Smooth muscle cell (in vitro differentiated cells): Measurements from ENCODE around the gene SNX8. TPM values are rescaled to one million over a fixed set of nuclear protein-coding genes. Genes with fewer than 3 reads are reported as not detected.

Experiments
- DNase-seq: peaks from one replicate; lab custom pipeline; 2025; ENCODE audit not compliant: unreplicated experiment; lab: John Stamatoyannopoulos, UW
- H2AFZ ChIP-seq: fragments of 200-600 bp; sonication (generic); 2 replicates; pipeline ENCODE4 v1.6.0; 2016; ENCODE audit warnings: antibody characterized with exemption, low read depth, mild to moderate bottlenecking
- H3F3A ChIP-seq: fragments of 200-600 bp; sonication (generic); 2 replicates; pipeline ENCODE4 v1.6.0; 2017; ENCODE audit warnings: antibody characterized with exemption, low read depth
- H3K27ac ChIP-seq: fragments of 200-600 bp; sonication (generic); 2 replicates; pipeline ENCODE4 v1.5.1; 2016; ENCODE audit warnings: low read depth, mild to moderate bottlenecking
- H3K27me3 ChIP-seq: fragments of 200-600 bp; sonication (generic); 2 replicates; pipeline ENCODE4 v1.6.1; 2016; ENCODE audit warnings: low read depth, mild to moderate bottlenecking
- H3K36me3 ChIP-seq: fragments of 200-600 bp; sonication (generic); 2 replicates; pipeline ENCODE4 v1.5.1; 2016; ENCODE audit warnings: low read depth
- H3K4me1 ChIP-seq: fragments of 200-600 bp; sonication (generic); 2 replicates; pipeline ENCODE4 v1.5.1; 2016; ENCODE audit warnings: low read depth
- H3K4me2 ChIP-seq: fragments of 200-600 bp; sonication (generic); 2 replicates; pipeline ENCODE4 v1.6.0; 2016; ENCODE audit warnings: mild to moderate bottlenecking
- H3K4me3 ChIP-seq: fragments of 200-600 bp; sonication (generic); 2 replicates; pipeline ENCODE4 v1.5.1; 2016; ENCODE audit warnings: mild to moderate bottlenecking
- H3K79me2 ChIP-seq: fragments of 200-600 bp; sonication (generic); 2 replicates; pipeline ENCODE4 v1.6.0; 2016; ENCODE audit warnings: low read depth, mild to moderate bottlenecking
- H3K9ac ChIP-seq: fragments of 200-600 bp; sonication (generic); 2 replicates; pipeline ENCODE4 v1.6.0; 2016; ENCODE audit warnings: low read depth
- H3K9me3 ChIP-seq: fragments of 200-600 bp; sonication (generic); replicated peaks from 2 replicates; pipeline ENCODE4 v1.5.1; 2016; ENCODE audit warnings: low read depth
- H4K20me1 ChIP-seq: fragments of 200-600 bp; sonication (generic); 2 replicates; pipeline ENCODE4 v1.6.0; 2016; ENCODE audit warnings: low read depth
- WGBS: methylation state at CpG from one replicate; pipeline ENCODE4 v1.1.7; 2016; ENCODE audit warnings: low lambda C conversion rate; 5-methylcytosine and 5-hydroxymethylcytosine counted together
- polyA plus RNA-seq: library from polyadenylated mRNA; unstranded; fragments of >200 nt; fragmentation: Nextera tagmentation; extraction: Ambion mirVana; gene quantifications from 2 replicates; pipeline ENCODE4 v1.2.1, GENCODE V29; 2016
- total RNA-seq: library from RNA; depleted of rRNA; stranded (reverse); fragments of >200 nt; gene quantifications from 2 replicates; pipeline ENCODE4 v1.2.3, GENCODE V29; 2014
- TF ChIP-seq, protein P1 (sequence below): fragments of 200-600 bp; sonication (generic); IDR thresholded peaks from 2 replicates; pipeline ENCODE4 v1.5.1; 2017; ENCODE audit warnings: borderline replicate concordance, mild to moderate bottlenecking, antibody characterized with exemption; ENCODE audit not compliant: insufficient read depth, poor library complexity, severe bottlenecking

SNX8 gene
- total and polyA plus RNA-seq, 2 experiments from 2014 or later = 46.9 to 49.9 TPM

DNA sequence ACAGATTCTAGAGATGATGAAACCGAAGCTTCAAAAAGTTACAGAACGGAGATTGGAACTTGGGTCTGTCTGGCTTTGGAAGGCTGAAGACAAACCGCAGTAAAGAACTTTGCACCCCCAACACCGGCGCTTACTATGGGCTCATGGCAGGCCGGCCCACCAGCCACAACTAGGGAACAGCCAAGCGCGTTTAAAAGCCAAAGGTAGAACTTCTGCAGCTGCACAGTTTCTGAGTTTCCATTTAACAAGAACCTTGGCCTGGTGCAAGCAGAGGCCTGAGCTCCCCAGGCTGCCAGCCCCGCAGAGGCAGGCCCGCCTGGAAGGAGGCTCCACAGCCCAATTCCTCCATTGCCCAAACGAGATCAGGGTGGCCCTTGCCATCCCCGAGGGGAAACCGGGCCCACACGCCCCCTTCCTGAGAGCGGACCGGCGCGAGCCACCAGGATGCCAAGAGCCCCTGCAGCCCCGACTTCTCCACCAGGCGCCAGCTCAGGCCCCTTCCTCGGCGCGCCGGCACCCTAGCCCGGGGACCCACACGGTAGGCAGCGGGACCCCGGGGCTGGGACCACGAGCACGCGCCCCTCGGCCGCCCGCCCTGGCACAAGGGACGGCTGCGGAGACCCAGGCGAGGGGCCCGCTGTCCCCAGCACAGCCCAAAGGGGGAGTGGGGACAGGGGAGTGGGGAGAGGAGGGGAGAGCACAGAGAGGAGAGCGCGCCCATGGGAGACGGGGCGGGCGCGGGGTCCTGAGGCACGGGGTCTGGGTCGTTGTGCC lies 82.1 kb downstream of the SNX8 start:
- 5% methylated on average over 35 of the region's 46 CpGs for WGBS
- peak overlapping the region; percentile 88 for H3K4me3 ChIP-seq
- H3K27me3 ChIP-seq = no peaks in the 10 kb centered on the region
- H3K9ac ChIP-seq = peak overlapping the region; percentile 93
- H3K27ac ChIP-seq = no peak overlapping the region
- TF ChIP-seq, protein P1, sequence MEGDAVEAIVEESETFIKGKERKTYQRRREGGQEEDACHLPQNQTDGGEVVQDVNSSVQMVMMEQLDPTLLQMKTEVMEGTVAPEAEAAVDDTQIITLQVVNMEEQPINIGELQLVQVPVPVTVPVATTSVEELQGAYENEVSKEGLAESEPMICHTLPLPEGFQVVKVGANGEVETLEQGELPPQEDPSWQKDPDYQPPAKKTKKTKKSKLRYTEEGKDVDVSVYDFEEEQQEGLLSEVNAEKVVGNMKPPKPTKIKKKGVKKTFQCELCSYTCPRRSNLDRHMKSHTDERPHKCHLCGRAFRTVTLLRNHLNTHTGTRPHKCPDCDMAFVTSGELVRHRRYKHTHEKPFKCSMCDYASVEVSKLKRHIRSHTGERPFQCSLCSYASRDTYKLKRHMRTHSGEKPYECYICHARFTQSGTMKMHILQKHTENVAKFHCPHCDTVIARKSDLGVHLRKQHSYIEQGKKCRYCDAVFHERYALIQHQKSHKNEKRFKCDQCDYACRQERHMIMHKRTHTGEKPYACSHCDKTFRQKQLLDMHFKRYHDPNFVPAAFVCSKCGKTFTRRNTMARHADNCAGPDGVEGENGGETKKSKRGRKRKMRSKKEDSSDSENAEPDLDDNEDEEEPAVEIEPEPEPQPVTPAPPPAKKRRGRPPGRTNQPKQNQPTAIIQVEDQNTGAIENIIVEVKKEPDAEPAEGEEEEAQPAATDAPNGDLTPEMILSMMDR = no peak
- H3K79me2 ChIP-seq = peaks cover 41% of the 10 kb centered on the region
- H3K36me3 ChIP-seq = no peaks in the 10 kb centered on the region
- H2AFZ ChIP-seq = peak overlapping the region; percentile 67
- peaks cover 7% of the 10 kb centered on the region for H4K20me1 ChIP-seq
- H3K9me3 ChIP-seq = no peaks in the 10 kb centered on the region
- DNase-seq = peak; percentile 33
- peak overlapping the region; percentile 87 for H3K4me2 ChIP-seq
- peaks cover 10% of the 10 kb centered on the region for H3F3A ChIP-seq
- H3K4me1 ChIP-seq = peaks cover 6% of the 10 kb centered on the region

DNA sequence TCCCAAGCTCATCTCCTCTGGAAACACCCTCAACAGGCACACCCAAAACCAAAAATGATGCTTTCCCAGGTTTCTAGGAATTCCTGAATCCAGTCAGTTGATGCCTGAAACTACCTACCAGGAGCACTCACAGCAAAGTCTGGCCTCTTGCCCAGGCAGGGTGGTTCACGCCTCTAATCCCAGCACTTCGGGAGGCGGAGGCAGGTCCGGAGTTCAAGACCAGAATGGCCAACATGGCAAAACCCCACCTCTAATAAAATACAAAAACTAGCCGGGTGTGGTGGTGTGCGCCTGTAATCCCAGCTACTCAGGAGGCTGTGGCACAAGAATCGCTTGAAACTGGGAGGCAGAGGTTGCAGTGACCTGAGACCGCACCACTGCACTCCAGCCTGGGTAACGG lies 83.4 kb downstream of the SNX8 start:
- WGBS = 96% methylated on average over 9 of the region's 9 CpGs

DNA sequence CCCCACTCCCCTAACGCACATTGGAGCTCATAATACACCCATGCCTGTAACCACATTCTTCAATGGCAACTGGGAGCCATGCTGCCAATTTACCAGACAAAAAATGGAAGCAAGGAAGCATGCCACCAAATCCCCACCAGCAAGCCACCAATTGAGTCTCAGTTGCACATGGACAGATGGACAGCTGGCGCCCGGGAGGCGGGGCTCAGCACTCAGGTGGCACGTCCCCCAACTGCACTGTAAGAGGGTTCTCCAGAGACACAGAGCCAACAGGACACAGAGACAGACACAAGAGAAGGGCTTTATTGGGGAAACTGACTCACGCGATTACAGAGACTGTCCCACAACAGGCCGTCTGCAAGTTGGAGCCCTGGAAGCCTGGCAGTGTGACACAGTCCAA lies 84.0 kb downstream of the SNX8 start:
- Histone ChIP-seq H3K36me3 (no peaks in the 10 kb centered on the region), H3F3A (peaks cover 10% of the 10 kb centered on the region), H3K4me1 (peaks cover 6% of the 10 kb centered on the region), H4K20me1 (peaks cover 14% of the 10 kb centered on the region), H3K79me2 (peaks cover 41% of the 10 kb centered on the region), H3K9ac (no peak overlapping the region), H2AFZ (no peak overlapping the region), H3K27ac (no peak overlapping the region), H3K9me3 (no peaks in the 10 kb centered on the region), H3K27me3 (no peaks in the 10 kb centered on the region), H3K4me2 (no peak overlapping the region), H3K4me3 (no peak overlapping the region)
- no peak for DNase-seq
- WGBS = 96% methylated on average over 8 of the region's 8 CpGs
- TF ChIP-seq, protein P1 = no peak

More for the DNA sequence above, 83.4 kb downstream of the SNX8 start:
- H3K79me2 ChIP-seq = peaks cover 41% of the 10 kb centered on the region
- peaks cover 13% of the 10 kb centered on the region for H4K20me1 ChIP-seq
- no peaks in the 10 kb centered on the region for H3K36me3 ChIP-seq
- H2AFZ ChIP-seq = no peak overlapping the region
- H3K9ac ChIP-seq = no peak overlapping the region
- H3K4me2 ChIP-seq = no peak overlapping the region
- H3K27ac ChIP-seq = no peak overlapping the region
- H3K4me1 ChIP-seq = peaks cover 6% of the 10 kb centered on the region
- H3K9me3 ChIP-seq = no peaks in the 10 kb centered on the region
- H3F3A ChIP-seq = peaks cover 10% of the 10 kb centered on the region
- H3K27me3 ChIP-seq = no peaks in the 10 kb centered on the region
- no peak for DNase-seq
- TF ChIP-seq, protein P1 = no peak
- no peak overlapping the region for H3K4me3 ChIP-seq

DNA sequence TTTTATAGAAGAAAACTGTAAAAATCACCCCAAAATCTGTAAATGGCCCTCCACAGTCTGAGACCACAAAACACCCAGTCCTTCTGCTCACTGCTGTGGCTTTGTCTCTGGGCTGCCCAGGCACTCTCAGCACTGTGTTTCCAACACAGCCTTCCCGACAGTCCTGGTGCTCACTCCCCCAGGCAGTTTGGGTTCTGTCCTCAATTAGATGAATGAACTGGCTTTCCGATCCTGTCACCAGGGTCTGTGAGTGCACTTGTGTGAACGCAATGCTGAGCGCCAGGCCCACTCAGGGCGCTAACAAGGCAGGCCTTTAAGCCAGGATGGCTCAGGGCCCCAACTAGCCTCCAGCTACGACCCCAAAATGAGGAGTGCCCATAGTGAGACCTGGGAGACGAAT lies 84.8 kb downstream of the SNX8 start:
- TF ChIP-seq, protein P1 = no peak
- Histone ChIP-seq H3K4me2 (no peak overlapping the region), H3K79me2 (peaks cover 41% of the 10 kb centered on the region), H3K9me3 (no peaks in the 10 kb centered on the region), H3F3A (peaks cover 10% of the 10 kb centered on the region), H3K36me3 (no peaks in the 10 kb centered on the region), H3K4me3 (no peak overlapping the region), H3K27ac (no peak overlapping the region), H3K27me3 (no peaks in the 10 kb centered on the region), H3K9ac (no peak overlapping the region), H2AFZ (no peak overlapping the region), H4K20me1 (peaks cover 14% of the 10 kb centered on the region), H3K4me1 (peaks cover 6% of the 10 kb centered on the region)
- 93% methylated on average over 7 of the region's 7 CpGs for WGBS
- DNase-seq = no peak
